ENCODE results near the gene ARAP3. TPM values are rescaled to one million over a fixed set of nuclear protein-coding genes. Genes with fewer than 3 reads are reported as not detected.

The ARAP3 gene
- total and polyA plus RNA-seq, 2 donors (not counting 3 experiments of a cell fraction or from before 2014, with no cell fraction given): 60.6 to 136 TPM

- no peaks in the 10 kb centered on the region for H3K9me1 ChIP-seq (replicated peaks; ENCODE audit: control insufficient read depth, extremely low read depth, insufficient read depth, low read length)
- H3K27ac ChIP-seq (ENCODE audit: insufficient read depth, low read depth, low read length): no peak overlapping the region
- H3K9me3 ChIP-seq (replicated peaks; ENCODE audit: control insufficient read depth, insufficient read depth, low read length): no peaks in the 10 kb centered on the region
- H3K4me2 ChIP-seq (ENCODE audit: insufficient read depth, low read length): no peak overlapping the region
- ChIA-PET POLR2A (no interaction called here), CTCF (interaction anchor here (1.4 to 14.7 kb wide), 4 partner anchors 10 to 49 kb away, joined by 3 to 163 read pairs (median 30); partner anchors contain the start of genes DIAPH1 and FCHSD1)
- no peak overlapping the region for H3K9ac ChIP-seq (replicated peaks; ENCODE audit: extremely low read depth, insufficient read depth, low read length)
- FAIRE-seq: no peak
- H3K79me2 ChIP-seq (ENCODE audit: control insufficient read depth, insufficient read depth, low read length): peaks cover 9% of the 10 kb centered on the region
- TF ChIP-seq, protein P1, sequence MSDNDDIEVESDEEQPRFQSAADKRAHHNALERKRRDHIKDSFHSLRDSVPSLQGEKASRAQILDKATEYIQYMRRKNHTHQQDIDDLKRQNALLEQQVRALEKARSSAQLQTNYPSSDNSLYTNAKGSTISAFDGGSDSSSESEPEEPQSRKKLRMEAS (IDR thresholded peaks at IDR 0.05; ENCODE audit: insufficient read depth, insufficient read length): no peak
- TF ChIP-seq CTCF (IDR thresholded peaks at IDR 0.05; ENCODE audit: extremely low read depth in 1 of 2, insufficient read depth in 1 of 2, low read depth in 1 of 2, low read length in 2 of 2) (no peak), JUN (IDR thresholded peaks at IDR 0.05; ENCODE audit: borderline replicate concordance, insufficient read depth, insufficient read length, low read depth) (no peak), POLR2AphosphoS5 (IDR thresholded peaks at IDR 0.05; ENCODE audit: insufficient read depth, low read depth, low read length) (no peak), POLR2A (IDR thresholded peaks at IDR 0.05; ENCODE audit: low read depth, low read length) (no peak), FOS (IDR thresholded peaks at IDR 0.05; ENCODE audit: borderline replicate concordance, insufficient read depth, low read length) (no peak), MYC (IDR thresholded peaks at IDR 0.05; ENCODE audit: low read depth, low read length) (no peak), EZH2 (IDR thresholded peaks at IDR 0.05; ENCODE audit: borderline replicate concordance, low read depth, low read length, severe bottlenecking) (no peak), GATA2 (IDR thresholded peaks at IDR 0.05; ENCODE audit: insufficient read depth, insufficient read length, low read depth, low read length) (no peak)
- no peak for DNase-seq (ENCODE audit: low read depth, low spot score)
- intact Hi-C loops (cut with micrococcal nuclease) (no loop called here), dilution Hi-C loops (cut with MboI; ENCODE audit: extremely low pct_ligation_motif_present, low sequenced_read_pairs) (no loop called here)
- H4K20me1 ChIP-seq (replicated peaks; ENCODE audit: control insufficient read depth, extremely low read depth, insufficient read depth, low read length): no peaks in the 10 kb centered on the region
- no TSS peak for BruUV-seq (replicated peaks)
- peaks cover 0 to 13% of the 10 kb centered on the region in 2 experiments for H3K36me3 ChIP-seq (ENCODE audit: control insufficient read depth in 2 of 2, extremely low read depth in 1 of 2, insufficient read depth in 2 of 2, low read length in 2 of 2)
- H2AFZ ChIP-seq (ENCODE audit: low read depth, low read length): no peak overlapping the region
- H3K27me3 ChIP-seq (ENCODE audit: control insufficient read depth in 2 of 2, insufficient read depth in 2 of 2, low read length in 2 of 2): no peaks in the 10 kb centered on the region
- peaks cover 18% of the 10 kb centered on the region for H3K4me1 ChIP-seq (ENCODE audit: control insufficient read depth, extremely low read depth, insufficient read depth, low read length)
- H3K4me3 ChIP-seq (replicated peaks in 1 of 3; ENCODE audit: insufficient read depth in 1 of 3, low read depth in 1 of 3, low read length in 3 of 3): no peak overlapping the region
Measured at GRCh38 chr5:141640698-141641097, 41.3 kb downstream of the ARAP3 start.

Data from endothelial cell of umbilical vein (primary cell).